SK-N-SH (cell line): Measurements from ENCODE around the gene TARDBP. TPM values are rescaled to one million over a fixed set of nuclear protein-coding genes. Genes with fewer than 3 reads are reported as not detected.

Experiments
- CTCF ChIA-PET: fragments of 300-600, 350-600 bp; formaldehyde crosslinking; extraction: SDS; loops from one replicate; lab custom pipeline; 2021; lab: Yijun Ruan, JAX
- POLR2A ChIA-PET: fragments of 350-600 bp; sonication (Branson Sonifier 250); formaldehyde crosslinking; extraction: SDS; loops from one replicate; lab custom pipeline; 2020; ENCODE audit warnings: antibody characterized with exemption, inconsistent platforms; lab: Yijun Ruan, JAX
- DNase-seq: peaks from one replicate; pipeline ENCODE4 v3.0.0; 2012
- H2AFZ ChIP-seq: fragments of 200-600 bp; sonication (generic); 2 replicates; pipeline ENCODE4 v1.8.1; 2016; ENCODE audit warnings: antibody characterized with exemption, mild to moderate bottlenecking, low read depth
- H3F3A ChIP-seq: fragments of 200-600 bp; sonication (generic); replicated peaks from 2 replicates; pipeline ENCODE3; 2016; ENCODE audit warnings: antibody characterized with exemption, mild to moderate bottlenecking; ENCODE audit not compliant: insufficient read depth
- H3K27ac ChIP-seq, 2 experiments: fragments of 200-500 bp in 1 of 2; fragments of 200-600 bp in 1 of 2; sonication (Bioruptor generic) in 1 of 2; sonication (generic), shearing (Covaris generic) in 1 of 2; 2 replicates each; pipeline versions ENCODE4 v1.5.1 to v1.6.1; 2014 to 2016; ENCODE audit warnings: low read depth in 2 of 2, inconsistent platforms in 1 of 2, low read length in 1 of 2, mild to moderate bottlenecking in 1 of 2, mixed read lengths in 1 of 2
- H3K27me3 ChIP-seq: fragments of 200-600 bp; sonication (generic), shearing (Covaris generic); 2 replicates; pipeline ENCODE4 v1.6.1; 2016; ENCODE audit warnings: mixed run types; ENCODE audit not compliant: insufficient read depth
- H3K36me3 ChIP-seq, 2 experiments: fragments of 200-500 bp in 1 of 2; fragments of 200-600 bp in 1 of 2; sonication (Bioruptor generic) in 1 of 2; sonication (generic) in 1 of 2; replicated peaks in 1 of 2; 2 replicates each; pipeline versions ENCODE3 to v1.5.1; 2014 to 2016; ENCODE audit warnings: low read length in 1 of 2, mild to moderate bottlenecking in 1 of 2; ENCODE audit not compliant: insufficient read depth in 2 of 2, control insufficient read depth in 1 of 2
- H3K4me1 ChIP-seq, 2 experiments: fragments of 200-500 bp in 1 of 2; fragments of 200-600 bp in 1 of 2; sonication (Bioruptor generic) in 1 of 2; sonication (generic), shearing (Covaris generic) in 1 of 2; 2 replicates each; pipeline versions ENCODE4 v1.5.1 to v1.6.1; 2014 to 2016; ENCODE audit warnings: low read depth in 1 of 2, low read length in 1 of 2, mixed run types in 1 of 2; ENCODE audit not compliant: insufficient read depth in 2 of 2, control insufficient read depth in 1 of 2
- H3K4me2 ChIP-seq: fragments of 200-600 bp; sonication (generic), shearing (Covaris generic); 2 replicates; pipeline ENCODE4 v1.6.1; 2017; ENCODE audit warnings: mixed run types
- H3K4me3 ChIP-seq, 2 experiments: fragments of 200-500 bp in 1 of 2; fragments of 200-600 bp in 1 of 2; sonication (Bioruptor generic) in 1 of 2; sonication (generic), shearing (Covaris generic) in 1 of 2; 2 replicates each; pipeline versions ENCODE4 v1.5.1 to v1.8.1; 2014 to 2016; ENCODE audit warnings: low read depth in 2 of 2, inconsistent platforms in 1 of 2, low read length in 1 of 2, mild to moderate bottlenecking in 1 of 2, mixed read lengths in 1 of 2, moderate library complexity in 1 of 2
- H3K79me2 ChIP-seq: fragments of 200-600 bp; sonication (generic); 2 replicates; pipeline ENCODE4 v1.8.1; 2017; ENCODE audit warnings: mild to moderate bottlenecking; ENCODE audit not compliant: insufficient read depth
- H3K9ac ChIP-seq: fragments of 200-600 bp; sonication (generic); 2 replicates; pipeline ENCODE4 v1.6.1; 2017; ENCODE audit warnings: mixed run types
- H3K9me2 ChIP-seq: fragments of 200-600 bp; sonication (generic); 2 replicates; pipeline ENCODE4 v1.6.1; 2017; ENCODE audit warnings: mixed run types
- H3K9me3 ChIP-seq: fragments of 200-600 bp; sonication (generic); 2 replicates; pipeline ENCODE4 v1.6.1; 2017; ENCODE audit warnings: mixed run types, mild to moderate bottlenecking, moderate library complexity
- H4K20me1 ChIP-seq: fragments of 200-600 bp; sonication (generic); 2 replicates; pipeline ENCODE4 v1.6.1; 2017; ENCODE audit warnings: mild to moderate bottlenecking, mixed run types; ENCODE audit not compliant: insufficient read depth
- CHD2 ChIP-seq: fragments of 150-350 bp; IDR thresholded peaks from 2 replicates; pipeline ENCODE4 v1.6.1; 2018; ENCODE audit warnings: low read length; ENCODE audit not compliant: partially characterized antibody
- ELF1 ChIP-seq: IDR thresholded peaks from 2 replicates; pipeline ENCODE4 v1.4.0; 2012
- EP300 ChIP-seq, 2 experiments: IDR thresholded peaks; 2 replicates each; pipeline versions ENCODE4 v1.4.0 to v1.6.1; 2012; ENCODE audit warnings: borderline replicate concordance in 1 of 2, low read depth in 1 of 2, low read length in 1 of 2
- EZH2phosphoT487 ChIP-seq: fragments of 200-600 bp; sonication (generic); IDR thresholded peaks from 2 replicates; pipeline ENCODE4 v1.6.1; 2017; ENCODE audit warnings: low read depth, mixed run types, mild to moderate bottlenecking, antibody characterized with exemption, moderate library complexity, borderline replicate concordance
- FOSL2 ChIP-seq: IDR thresholded peaks from 2 replicates; pipeline ENCODE4 v1.4.0; 2012; ENCODE audit warnings: low read depth, mild to moderate bottlenecking, moderate library complexity, borderline replicate concordance
- FOXJ3 ChIP-seq: sonication (generic); formaldehyde crosslinking; IDR thresholded peaks from 2 replicates; pipeline ENCODE4 v1.5.1; 2020; ENCODE audit warnings: mild to moderate bottlenecking, missing genetic modification reagents
- FOXM1 ChIP-seq: IDR thresholded peaks from 2 replicates; pipeline ENCODE4 v1.4.0; 2012; ENCODE audit warnings: low read depth, mild to moderate bottlenecking
- GABPA ChIP-seq: IDR thresholded peaks from 2 replicates; pipeline ENCODE4 v1.4.0; 2012; ENCODE audit warnings: low read depth, mild to moderate bottlenecking
- GATA2 ChIP-seq: sonication (generic); formaldehyde crosslinking; IDR thresholded peaks from 2 replicates; pipeline ENCODE4 v1.5.0; 2020; ENCODE audit warnings: mild to moderate bottlenecking, missing genetic modification reagents
- JUND ChIP-seq: IDR thresholded peaks from 2 replicates; pipeline ENCODE4 v1.4.0; 2012
- MEF2A ChIP-seq: IDR thresholded peaks from 2 replicates; pipeline ENCODE4 v1.4.0; 2012; ENCODE audit warnings: low read depth, borderline replicate concordance
- MXI1 ChIP-seq: IDR thresholded peaks from 2 replicates; pipeline ENCODE4 v1.6.1; 2012; ENCODE audit warnings: mild to moderate bottlenecking, low read depth, low read length, improper control_type of control experiment
- NRF1 ChIP-seq: IDR thresholded peaks from 2 replicates; pipeline ENCODE4 v1.6.1; 2012; ENCODE audit warnings: low read depth, mild to moderate bottlenecking, low read length
- POLR2AphosphoS5 ChIP-seq: IDR thresholded peaks from 2 replicates; pipeline ENCODE4 v1.6.1; 2012; ENCODE audit warnings: low read depth, low read length
- RAD21 ChIP-seq: IDR thresholded peaks from 2 replicates; pipeline ENCODE4 v1.6.1; 2012; ENCODE audit warnings: mild to moderate bottlenecking, low read length
- RCOR1 ChIP-seq: fragments of 150-350 bp; IDR thresholded peaks from 2 replicates; pipeline ENCODE4 v1.6.1; 2017; ENCODE audit warnings: antibody characterized with exemption, low read length
- RFX5 ChIP-seq: IDR thresholded peaks from 2 replicates; pipeline ENCODE4 v1.6.1; 2012; ENCODE audit warnings: mild to moderate bottlenecking, improper control_type of control experiment, low read length
- RXRA ChIP-seq: IDR thresholded peaks from 2 replicates; pipeline ENCODE4 v1.4.0; 2012; ENCODE audit warnings: low read depth, mild to moderate bottlenecking, borderline replicate concordance
- SIN3A ChIP-seq: IDR thresholded peaks from 2 replicates; pipeline ENCODE4 v1.6.1; 2012; ENCODE audit warnings: low read depth, mild to moderate bottlenecking, low read length, moderate library complexity, borderline replicate concordance
- TAF1 ChIP-seq: IDR thresholded peaks from 2 replicates; pipeline ENCODE4 v1.6.1; 2012; ENCODE audit warnings: low read depth, mild to moderate bottlenecking, low read length, moderate library complexity, borderline replicate concordance
- TEAD4 ChIP-seq: IDR thresholded peaks from 2 replicates; pipeline ENCODE4 v1.4.0; 2012; ENCODE audit warnings: mild to moderate bottlenecking, borderline replicate concordance; ENCODE audit not compliant: insufficient read depth
- YY1 ChIP-seq: IDR thresholded peaks from 2 replicates; pipeline ENCODE4 v1.4.0; 2012; ENCODE audit warnings: low read depth, mild to moderate bottlenecking
- WGBS: methylation state at CpG from one replicate; pipeline ENCODE4 v1.1.6; 2017; ENCODE audit warnings: low lambda C conversion rate; 5-methylcytosine and 5-hydroxymethylcytosine counted together
- polyA plus RNA-seq, 3 experiments: library from polyadenylated mRNA; depleted of rRNA; stranded (reverse); fragments of >200 nt; gene quantifications; 2 replicates each; pipeline ENCODE4 v1.2.3, GENCODE V29; 2012
- TF ChIP-seq, protein P1 (sequence below): fragments of 200-600 bp; sonication (generic); IDR thresholded peaks from 2 replicates; pipeline ENCODE4 v1.6.1; 2017; ENCODE audit warnings: antibody characterized with exemption, mild to moderate bottlenecking, moderate library complexity
- TF ChIP-seq, protein P2 (sequence below): IDR thresholded peaks from 2 replicates; pipeline ENCODE4 v1.4.0; 2012; ENCODE audit warnings: low read depth, borderline replicate concordance
- TF ChIP-seq, protein P3 (sequence below): IDR thresholded peaks from 2 replicates; pipeline ENCODE4 v1.4.0; 2012; ENCODE audit warnings: low read depth

TARDBP gene
- polyA plus RNA-seq, 1 of the 3 experiments (the other 2 are of a cell fraction), result 207 TPM

DNA sequence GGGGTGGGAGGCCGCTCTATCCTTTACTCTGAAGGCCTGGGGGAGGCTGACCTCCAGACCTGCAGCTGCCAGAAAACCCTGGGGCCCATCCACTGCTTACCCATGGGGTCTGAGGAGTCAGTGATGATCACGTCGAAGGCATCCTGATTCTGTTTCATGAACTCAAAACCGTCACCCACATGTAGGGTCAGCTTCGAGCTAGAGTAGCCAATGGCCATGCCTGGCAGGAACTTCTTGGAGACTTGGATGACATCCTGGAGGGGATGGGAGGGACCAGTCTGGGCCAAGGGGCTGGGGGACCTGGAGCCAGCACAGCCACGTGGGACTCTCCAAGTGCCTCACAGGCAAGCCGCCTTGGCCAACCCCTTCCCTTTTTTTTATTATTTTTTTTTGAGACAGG lies 44.0 kb downstream of the TARDBP start:
- no peak for DNase-seq
- ChIA-PET CTCF (interaction anchor here (0.6 to 3.7 kb wide), 4 partner anchors 16 to 838 kb away, joined by 3 to 34 read pairs (median 3); no protein-coding TSS in a partner anchor), POLR2A (no interaction called here)
- Histone ChIP-seq H2AFZ (no peak overlapping the region), H3K36me3 (peaks cover 0 to 17% of the 10 kb centered on the region in 2 experiments), H3K4me3 (no peak overlapping the region)
- TF ChIP-seq TEAD4, result no peak
- no peak for TF ChIP-seq ELF1
- TF ChIP-seq POLR2AphosphoS5, result no peak
- no peak for TF ChIP-seq CHD2
- TF ChIP-seq, protein P1, sequence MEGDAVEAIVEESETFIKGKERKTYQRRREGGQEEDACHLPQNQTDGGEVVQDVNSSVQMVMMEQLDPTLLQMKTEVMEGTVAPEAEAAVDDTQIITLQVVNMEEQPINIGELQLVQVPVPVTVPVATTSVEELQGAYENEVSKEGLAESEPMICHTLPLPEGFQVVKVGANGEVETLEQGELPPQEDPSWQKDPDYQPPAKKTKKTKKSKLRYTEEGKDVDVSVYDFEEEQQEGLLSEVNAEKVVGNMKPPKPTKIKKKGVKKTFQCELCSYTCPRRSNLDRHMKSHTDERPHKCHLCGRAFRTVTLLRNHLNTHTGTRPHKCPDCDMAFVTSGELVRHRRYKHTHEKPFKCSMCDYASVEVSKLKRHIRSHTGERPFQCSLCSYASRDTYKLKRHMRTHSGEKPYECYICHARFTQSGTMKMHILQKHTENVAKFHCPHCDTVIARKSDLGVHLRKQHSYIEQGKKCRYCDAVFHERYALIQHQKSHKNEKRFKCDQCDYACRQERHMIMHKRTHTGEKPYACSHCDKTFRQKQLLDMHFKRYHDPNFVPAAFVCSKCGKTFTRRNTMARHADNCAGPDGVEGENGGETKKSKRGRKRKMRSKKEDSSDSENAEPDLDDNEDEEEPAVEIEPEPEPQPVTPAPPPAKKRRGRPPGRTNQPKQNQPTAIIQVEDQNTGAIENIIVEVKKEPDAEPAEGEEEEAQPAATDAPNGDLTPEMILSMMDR, result no peak
- TF ChIP-seq EP300 (IDR thresholded peaks at IDR 0.05; ENCODE audit: borderline replicate concordance in 1 of 2, low read depth in 1 of 2, low read length in 1 of 2), result no peak
- TF ChIP-seq MEF2A, result no peak
- no peak for TF ChIP-seq SIN3A
- no peak for TF ChIP-seq RXRA
- no peak for TF ChIP-seq EZH2phosphoT487
- no peak for TF ChIP-seq FOSL2
- no peak for TF ChIP-seq GATA2 (CRISPR knock-in tag)
- no peak for TF ChIP-seq RFX5
- TF ChIP-seq MXI1, result no peak
- TF ChIP-seq JUND, result no peak
- TF ChIP-seq NRF1, result no peak
- no peak for TF ChIP-seq RCOR1
- no peak for TF ChIP-seq FOXJ3 (CRISPR knock-in tag)
- no peak for TF ChIP-seq YY1
- TF ChIP-seq, all 33 proteins: peak for 0
- Histone ChIP-seq H3K79me2 (peaks cover 25% of the 10 kb centered on the region), H3K4me2 (no peak overlapping the region), H3K9me2 (no peaks in the 10 kb centered on the region), H3K9me3 (no peaks in the 10 kb centered on the region), H3K9ac (no peak overlapping the region), H4K20me1 (peaks cover 4% of the 10 kb centered on the region; the same call in 1 of the 2 replicates), H3K27ac (no peak overlapping the region), H3F3A (peaks cover 5% of the 10 kb centered on the region), H3K4me1 (peaks cover 5 to 30% of the 10 kb centered on the region in 2 experiments; a peak in 3 of 4 replicates), H3K27me3 (no peaks in the 10 kb centered on the region)
- 98% methylated on average over 5 of the region's 7 CpGs for WGBS

DNA sequence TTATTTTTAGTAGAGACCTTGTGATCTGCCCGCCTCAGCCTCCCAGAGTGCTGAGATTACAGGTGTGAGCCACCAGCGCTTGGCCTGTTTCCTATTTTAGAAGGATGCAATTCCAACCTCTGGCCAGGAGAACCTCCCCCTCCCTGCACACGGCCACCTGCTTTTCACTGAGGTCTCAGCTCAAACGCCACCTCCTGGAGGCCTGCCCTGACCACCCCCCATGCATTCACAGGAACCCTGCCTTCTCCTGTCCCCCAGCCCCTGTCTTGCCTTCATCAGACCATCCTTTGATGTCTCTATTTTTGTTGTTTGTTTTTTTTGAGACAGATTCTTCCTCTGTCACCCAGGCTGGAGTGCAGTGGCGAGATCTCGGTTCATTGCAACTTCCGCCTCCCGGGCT lies 45.0 kb downstream of the TARDBP start:
- H3K4me2 ChIP-seq, result no peak overlapping the region
- peaks cover 5% of the 10 kb centered on the region for H3F3A ChIP-seq
- peaks cover 0 to 17% of the 10 kb centered on the region in 2 experiments for H3K36me3 ChIP-seq
- H3K9ac ChIP-seq, result no peak overlapping the region
- CTCF ChIA-PET, result interaction anchor here (3.7 kb wide), 1 partner anchor 20 kb away, joined by 34 read pairs; no protein-coding TSS in a partner anchor
- no peak overlapping the region for H3K4me3 ChIP-seq
- peaks cover 5 to 25% of the 10 kb centered on the region in 2 experiments; a peak in 3 of 4 replicates for H3K4me1 ChIP-seq
- H3K79me2 ChIP-seq, result peaks cover 31% of the 10 kb centered on the region
- POLR2A ChIA-PET, result no interaction called here
- H3K9me3 ChIP-seq, result no peaks in the 10 kb centered on the region
- H3K27me3 ChIP-seq, result no peaks in the 10 kb centered on the region
- no peak overlapping the region for H3K27ac ChIP-seq
- no peak for DNase-seq
- H3K9me2 ChIP-seq, result no peaks in the 10 kb centered on the region
- H2AFZ ChIP-seq, result no peak overlapping the region
- 96% methylated on average over 8 of the region's 8 CpGs for WGBS
- H4K20me1 ChIP-seq, result peaks cover 4% of the 10 kb centered on the region; the same call in 1 of the 2 replicates
- TF ChIP-seq, protein P1, result no peak
- TF ChIP-seq TEAD4, result no peak
- TF ChIP-seq EP300 (IDR thresholded peaks at IDR 0.05; ENCODE audit: borderline replicate concordance in 1 of 2, low read depth in 1 of 2, low read length in 1 of 2), result no peak
- TF ChIP-seq JUND, result no peak
- TF ChIP-seq FOXJ3 (CRISPR knock-in tag), result no peak
- TF ChIP-seq EZH2phosphoT487, result no peak
- TF ChIP-seq FOXM1, result no peak
- no peak for TF ChIP-seq GABPA
- no peak for TF ChIP-seq RAD21
- TF ChIP-seq, protein P2, sequence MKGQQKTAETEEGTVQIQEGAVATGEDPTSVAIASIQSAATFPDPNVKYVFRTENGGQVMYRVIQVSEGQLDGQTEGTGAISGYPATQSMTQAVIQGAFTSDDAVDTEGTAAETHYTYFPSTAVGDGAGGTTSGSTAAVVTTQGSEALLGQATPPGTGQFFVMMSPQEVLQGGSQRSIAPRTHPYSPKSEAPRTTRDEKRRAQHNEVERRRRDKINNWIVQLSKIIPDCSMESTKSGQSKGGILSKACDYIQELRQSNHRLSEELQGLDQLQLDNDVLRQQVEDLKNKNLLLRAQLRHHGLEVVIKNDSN, result no peak
- TF ChIP-seq, protein P3, sequence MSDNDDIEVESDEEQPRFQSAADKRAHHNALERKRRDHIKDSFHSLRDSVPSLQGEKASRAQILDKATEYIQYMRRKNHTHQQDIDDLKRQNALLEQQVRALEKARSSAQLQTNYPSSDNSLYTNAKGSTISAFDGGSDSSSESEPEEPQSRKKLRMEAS, result no peak
- TF ChIP-seq TAF1, result no peak
